HL-60 (cell line): ENCODE data around the gene STMP1.

Experiments
- CTCF ChIP-seq: IDR thresholded peaks from one replicate; pipeline ENCODE4 v1.5.1; 2011; ENCODE audit warnings: low read length, control low read depth, inconsistent platforms; ENCODE audit not compliant: insufficient read depth
- POLR2AphosphoS5 ChIP-seq: IDR thresholded peaks from 2 replicates; pipeline ENCODE4 v1.6.1; 2012; ENCODE audit warnings: low read depth

- TF ChIP-seq CTCF, result no peak
- TF ChIP-seq POLR2AphosphoS5, result no peak
Measured at GRCh38 chr7:135706858-135707569, 44.7 kb downstream of the STMP1 start.
